OCI-LY1 (cell line): Measurements from ENCODE around the gene ZNF3.

Experiments
- H2AFZ ChIP-seq: fragments of 200-600 bp; sonication (generic), shearing (Covaris generic); 2 replicates; pipeline ENCODE4 v1.6.0; 2014; ENCODE audit warnings: antibody characterized with exemption, mild to moderate bottlenecking, low read length
- H3F3A ChIP-seq: fragments of 200-600 bp; sonication (generic), shearing (Covaris generic); 2 replicates; pipeline ENCODE4 v1.6.0; 2014; ENCODE audit warnings: mild to moderate bottlenecking, antibody characterized with exemption, low read length, moderate library complexity; ENCODE audit not compliant: insufficient read depth
- H3K27ac ChIP-seq: fragments of 200-600 bp; sonication (generic); 2 replicates; pipeline ENCODE4 v1.5.1; 2014; ENCODE audit warnings: low read length, mixed run types, mild to moderate bottlenecking, low read depth; ENCODE audit not compliant: poor library complexity, severe bottlenecking
- H3K27me3 ChIP-seq: fragments of 200-600 bp; sonication (generic); 2 replicates; pipeline ENCODE4 v1.6.0; 2014; ENCODE audit warnings: antibody characterized with exemption, mild to moderate bottlenecking, low read length, moderate library complexity; ENCODE audit not compliant: insufficient read depth
- H3K36me3 ChIP-seq: fragments of 200-600 bp; sonication (generic); 2 replicates; pipeline ENCODE4 v1.6.1; 2014; ENCODE audit warnings: mild to moderate bottlenecking, antibody characterized with exemption, low read length, moderate library complexity, mixed read lengths; ENCODE audit not compliant: insufficient read depth
- H3K4me1 ChIP-seq: fragments of 200-600 bp; sonication (generic); 2 replicates; pipeline ENCODE4 v1.5.1; 2014; ENCODE audit warnings: mild to moderate bottlenecking, low read length, moderate library complexity; ENCODE audit not compliant: insufficient read depth, severe bottlenecking
- H3K4me2 ChIP-seq: fragments of 200-600 bp; sonication (generic), shearing (Covaris generic); 2 replicates; pipeline ENCODE4 v1.6.1; 2014; ENCODE audit warnings: low read length
- H3K4me3 ChIP-seq: fragments of 200-600 bp; sonication (generic); 2 replicates; pipeline ENCODE4 v1.5.1; 2014; ENCODE audit warnings: low read length, low read depth, mild to moderate bottlenecking, mixed read lengths; ENCODE audit not compliant: poor library complexity, severe bottlenecking
- H3K79me2 ChIP-seq: fragments of 200-600 bp; shearing (Covaris generic); 2 replicates; pipeline ENCODE4 v1.6.1; 2016; ENCODE audit warnings: mixed run types, low read length, mixed read lengths; ENCODE audit not compliant: insufficient read depth
- H3K9ac ChIP-seq: fragments of 200-600 bp; sonication (generic), shearing (Covaris generic); 2 replicates; pipeline ENCODE4 v1.6.1; 2014; ENCODE audit warnings: mild to moderate bottlenecking, low read length, mixed read lengths
- H3K9me2 ChIP-seq: fragments of 200-600 bp; sonication (generic), shearing (Covaris generic); 2 replicates; pipeline ENCODE4 v1.6.1; 2014; ENCODE audit warnings: low read depth, mild to moderate bottlenecking, low read length, mixed read lengths
- H3K9me3 ChIP-seq: fragments of 200-600 bp; shearing (Covaris generic); 2 replicates; pipeline ENCODE4 v1.6.1; 2014; ENCODE audit warnings: low read length, mixed read lengths
- H4K20me1 ChIP-seq: fragments of 200-600 bp; sonication (generic), shearing (Covaris generic); 2 replicates; pipeline ENCODE4 v1.6.0; 2016; ENCODE audit warnings: mild to moderate bottlenecking, low read length; ENCODE audit not compliant: insufficient read depth
- EZH2 ChIP-seq: fragments of 200-600 bp; sonication (generic), shearing (Covaris generic); IDR thresholded peaks from 2 replicates; pipeline ENCODE4 v1.8.0; 2017; ENCODE audit warnings: borderline replicate concordance, mixed run types, mild to moderate bottlenecking, antibody characterized with exemption, low read length, moderate library complexity, mixed read lengths
- TF ChIP-seq, protein P1 (sequence below): fragments of 200-600 bp; sonication (generic), shearing (Covaris generic); IDR thresholded peaks from 2 replicates; pipeline ENCODE4 v1.5.1; 2017; ENCODE audit warnings: mild to moderate bottlenecking, antibody characterized with exemption, low read length, moderate library complexity, mixed read lengths

ZNF3 gene

GRCh38 chr7:100119072-100119969, 37.8 kb upstream of the ZNF3 start, which contains the start of the genes CNPY4 and TAF6:
CNPY4 (plus strand) TSS chr7:100119634; CDS start chr7:100119745, 111 bp downstream.
TAF6 (minus strand) TSS chr7:100119358; CDS start chr7:100114209, 5,149 bp downstream.
- TF ChIP-seq, protein P1, sequence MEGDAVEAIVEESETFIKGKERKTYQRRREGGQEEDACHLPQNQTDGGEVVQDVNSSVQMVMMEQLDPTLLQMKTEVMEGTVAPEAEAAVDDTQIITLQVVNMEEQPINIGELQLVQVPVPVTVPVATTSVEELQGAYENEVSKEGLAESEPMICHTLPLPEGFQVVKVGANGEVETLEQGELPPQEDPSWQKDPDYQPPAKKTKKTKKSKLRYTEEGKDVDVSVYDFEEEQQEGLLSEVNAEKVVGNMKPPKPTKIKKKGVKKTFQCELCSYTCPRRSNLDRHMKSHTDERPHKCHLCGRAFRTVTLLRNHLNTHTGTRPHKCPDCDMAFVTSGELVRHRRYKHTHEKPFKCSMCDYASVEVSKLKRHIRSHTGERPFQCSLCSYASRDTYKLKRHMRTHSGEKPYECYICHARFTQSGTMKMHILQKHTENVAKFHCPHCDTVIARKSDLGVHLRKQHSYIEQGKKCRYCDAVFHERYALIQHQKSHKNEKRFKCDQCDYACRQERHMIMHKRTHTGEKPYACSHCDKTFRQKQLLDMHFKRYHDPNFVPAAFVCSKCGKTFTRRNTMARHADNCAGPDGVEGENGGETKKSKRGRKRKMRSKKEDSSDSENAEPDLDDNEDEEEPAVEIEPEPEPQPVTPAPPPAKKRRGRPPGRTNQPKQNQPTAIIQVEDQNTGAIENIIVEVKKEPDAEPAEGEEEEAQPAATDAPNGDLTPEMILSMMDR = no peak
- TF ChIP-seq EZH2 = no peak
- no peaks in the 10 kb centered on the region for H3F3A ChIP-seq
- no peaks in the 10 kb centered on the region for H3K27me3 ChIP-seq
- H3K9me2 ChIP-seq = no peaks in the 10 kb centered on the region
- H3K4me3 ChIP-seq = peak within 1 kb of the TSS; percentile 75
- H3K27ac ChIP-seq = peak within 1 kb of the TSS; percentile 76
- no peaks in the 10 kb centered on the region for H4K20me1 ChIP-seq
- no peaks in the 10 kb centered on the region for H3K9me3 ChIP-seq
- peak within 1 kb of the TSS; percentile 78 for H3K9ac ChIP-seq
- peaks cover 6% of the 10 kb centered on the region; the same call in 1 of the 2 replicates for H3K36me3 ChIP-seq
- H3K4me2 ChIP-seq = peak within 1 kb of the TSS; percentile 79
- no peak within 1 kb of the TSS for H2AFZ ChIP-seq
- H3K4me1 ChIP-seq = peaks cover 29% of the 10 kb centered on the region
- no peaks in the 10 kb centered on the region for H3K79me2 ChIP-seq

- Histone ChIP-seq H2AFZ (no peak overlapping the region), H4K20me1 (no peaks in the 10 kb centered on the region), H3K27ac (peak overlapping the region; percentile 76), H3K9me2 (no peaks in the 10 kb centered on the region), H3K27me3 (no peaks in the 10 kb centered on the region), H3K4me3 (peak overlapping the region; percentile 75), H3F3A (no peaks in the 10 kb centered on the region), H3K9ac (peak overlapping the region; percentile 78), H3K79me2 (no peaks in the 10 kb centered on the region), H3K4me1 (peaks cover 29% of the 10 kb centered on the region), H3K4me2 (peak overlapping the region; percentile 79), H3K36me3 (peaks cover 7% of the 10 kb centered on the region), H3K9me3 (no peaks in the 10 kb centered on the region)
- TF ChIP-seq EZH2 = no peak
- TF ChIP-seq, protein P1 = no peak
Measured at GRCh38 chr7:100118388-100119071, 37.0 kb upstream of the ZNF3 start.

- H3K36me3 ChIP-seq = peaks cover 40% of the 10 kb centered on the region
Measured at GRCh38 chr7:100115026-100115425, 33.5 kb upstream of the ZNF3 start.

More at GRCh38 chr7:100115026-100115425, 33.5 kb upstream of the ZNF3 start:
- H3K4me3 ChIP-seq = no peak overlapping the region
- no peaks in the 10 kb centered on the region for H3K79me2 ChIP-seq
- no peaks in the 10 kb centered on the region for H3F3A ChIP-seq
- H3K4me2 ChIP-seq = no peak overlapping the region
- TF ChIP-seq, protein P1 = no peak
- no peak for TF ChIP-seq EZH2
- no peak overlapping the region for H3K9ac ChIP-seq
- H3K9me2 ChIP-seq = no peaks in the 10 kb centered on the region
- H3K4me1 ChIP-seq = peaks cover 10% of the 10 kb centered on the region
- H3K27ac ChIP-seq = no peak overlapping the region
- no peaks in the 10 kb centered on the region for H3K27me3 ChIP-seq
- H4K20me1 ChIP-seq = no peaks in the 10 kb centered on the region
- no peaks in the 10 kb centered on the region for H3K9me3 ChIP-seq
- H2AFZ ChIP-seq = no peak overlapping the region
